ENCODE data around the gene PDE8B. TPM values are rescaled to one million over a fixed set of nuclear protein-coding genes. Genes with fewer than 3 reads are reported as not detected.

The PDE8B gene
- total and polyA plus RNA-seq, 12 donors: 0.27 to 5.6 (median 1.4) TPM

DNA sequence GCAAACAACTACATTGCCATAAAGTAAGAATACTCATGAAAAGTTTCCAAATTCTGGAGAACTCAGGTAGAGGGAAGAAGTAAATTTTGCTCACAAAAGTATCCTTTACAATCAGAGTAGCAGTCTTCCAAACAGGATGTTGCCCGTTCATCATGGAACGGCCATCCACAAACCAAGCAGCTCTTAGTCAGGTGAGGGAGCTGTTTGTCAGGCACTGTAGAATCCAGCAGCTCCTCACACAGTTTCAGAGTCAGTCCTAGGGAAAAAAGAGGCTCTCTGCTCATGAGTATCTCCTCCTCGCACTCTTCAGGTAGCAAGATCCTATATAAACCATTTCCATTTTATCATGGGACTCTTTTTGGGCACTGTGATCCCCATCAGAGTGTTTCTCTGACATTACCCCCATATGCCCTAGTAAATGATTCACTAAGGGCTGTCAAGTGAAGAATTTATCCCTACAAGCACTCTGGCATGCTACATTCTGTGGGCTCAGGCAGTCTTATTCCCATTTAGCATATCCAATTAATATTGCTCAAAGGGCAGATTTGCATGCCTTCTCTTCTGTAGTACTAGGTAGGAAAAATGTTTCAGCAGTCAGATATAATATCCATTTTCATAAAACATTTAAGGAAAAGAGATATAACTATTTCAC is 183.7 kb downstream of the PDE8B start:
- H3K27me3 ChIP-seq: peaks cover 0 to 3% (median 0%) of the 10 kb centered on the region in 7 donors
- DNase-seq (no peak), ATAC-seq (no peak)
- no peaks in the 10 kb centered on the region for H3K9me3 ChIP-seq
- H3K27ac ChIP-seq: no peak overlapping the region
- TF ChIP-seq CTCF (IDR thresholded peaks at IDR 0.05): no peak
- no peaks in the 10 kb centered on the region for H3K36me3 ChIP-seq
- intact Hi-C loops (cut with DNase I): loop anchor here in 1 of 10 donors (5.0 kb wide), 1 partner anchor 548 kb away; no protein-coding TSS in a partner anchor
- H3K4me3 ChIP-seq: no peak overlapping the region
- 68 to 78% methylated on average over 3 of the region's 3 CpGs for WGBS, 2 donors
- H3K4me1 ChIP-seq: no peaks in the 10 kb centered on the region

GRCh38 chr5:77396017-77396416 is 185.5 kb downstream of the PDE8B start:
- no peak for DNase-seq
- Histone ChIP-seq H3K27ac (no peak overlapping the region), H3K27me3 (no peaks in the 10 kb centered on the region), H3K9me3 (no peaks in the 10 kb centered on the region), H3K4me3 (no peak overlapping the region), H3K4me1 (no peaks in the 10 kb centered on the region), H3K36me3 (no peaks in the 10 kb centered on the region)
- no peak for TF ChIP-seq CTCF (IDR thresholded peaks at IDR 0.05)
- 74 to 83% methylated on average over 1 of the region's 1 CpG for WGBS, 2 donors
- intact Hi-C loops (cut with DNase I): no loop called here
- no peak for ATAC-seq

- Histone ChIP-seq H3K27ac (no peak overlapping the region), H3K27me3 (no peaks in the 10 kb centered on the region), H3K4me1 (no peaks in the 10 kb centered on the region), H3K4me3 (no peak overlapping the region), H3K9me3 (no peaks in the 10 kb centered on the region), H3K36me3 (no peaks in the 10 kb centered on the region)
- intact Hi-C loops (cut with DNase I): no loop called here
- 72 to 73% methylated on average over 5 of the region's 5 CpGs for WGBS, 2 donors
- ATAC-seq (no peak), DNase-seq (no peak)
- TF ChIP-seq CTCF (IDR thresholded peaks at IDR 0.05): no peak
These were observed 187.3 kb downstream of the PDE8B start for GRCh38 chr5:77397686-77398292.

DNA sequence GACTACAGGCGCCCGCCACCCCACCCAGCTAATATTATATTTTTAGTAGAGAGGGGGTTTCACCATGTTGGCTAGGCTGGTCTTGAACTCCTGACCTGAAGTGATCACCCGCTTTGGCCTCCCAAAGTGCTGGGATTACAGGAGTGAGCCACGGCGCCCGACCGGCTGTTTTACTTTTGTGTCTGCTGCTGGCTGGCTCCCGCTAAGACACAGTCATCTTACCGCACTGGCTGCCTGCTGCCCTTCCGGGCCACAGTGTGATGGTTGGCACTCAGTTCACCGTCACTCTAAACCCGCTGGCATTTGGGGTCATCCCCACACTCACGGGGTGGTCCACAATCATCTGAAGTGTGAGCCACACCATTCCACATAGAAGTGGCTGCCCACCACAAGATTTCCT is 188.0 kb downstream of the PDE8B start:
- ATAC-seq: no peak

More for the DNA sequence above, 188.0 kb downstream of the PDE8B start:
- Histone ChIP-seq H3K9me3 (no peaks in the 10 kb centered on the region), H3K36me3 (no peaks in the 10 kb centered on the region), H3K27ac (no peak overlapping the region), H3K4me1 (no peaks in the 10 kb centered on the region), H3K4me3 (no peak overlapping the region), H3K27me3 (no peaks in the 10 kb centered on the region)
- intact Hi-C loops (cut with DNase I): no loop called here
- TF ChIP-seq CTCF (IDR thresholded peaks at IDR 0.05): no peak
- no peak for DNase-seq
- WGBS, 2 donors: 95 to 98% methylated on average over 13 of the region's 13 CpGs

All from heart right ventricle (tissue), 16 donors.